ENCODE results near the gene ZNF705A.
A peak's percentile ranks its signal among the peaks of the same experiment; 100 is the strongest.
"Not testable (repeated sequence)": the region's sequence is repeated elsewhere in the genome, so short reads cannot be mapped to it uniquely, and the experiment has no call there.

The ZNF705A gene

GRCh38 chr12:8156845-8157244 is at the start of gene ZNF705A:
Gene ZNF705A, plus strand, starts transcription at chr12:8157015. Its CDS starts 15,611 bp downstream, at chr12:8172626.
- DNase-seq (ENCODE audit: low read depth): no peak

- peak; percentile 69 for DNase-seq (ENCODE audit: low read depth)
These were observed 47.9 kb upstream of the ZNF705A start for GRCh38 chr12:8108808-8109398.

DNA sequence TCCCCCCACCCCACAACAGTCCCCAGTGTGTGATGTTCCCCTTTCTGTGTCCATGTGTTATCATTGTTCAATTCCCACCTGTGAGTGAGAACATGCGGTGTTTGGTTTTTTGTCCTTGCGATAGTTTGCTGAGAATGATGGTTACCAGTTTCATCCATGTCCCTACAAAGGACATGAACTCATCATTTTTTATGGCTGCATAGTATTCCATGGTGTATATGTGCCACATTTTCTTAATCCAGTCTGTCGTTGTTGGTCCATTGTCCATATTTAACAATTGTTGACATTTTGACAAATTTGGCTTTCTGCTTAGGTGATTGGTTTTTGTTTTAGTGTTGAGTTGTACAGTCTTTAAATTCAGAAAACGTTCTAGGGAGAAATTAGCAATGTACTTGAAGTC is 43.7 kb upstream of the ZNF705A start:
- not testable (repeated sequence) for DNase-seq (ENCODE audit: low read depth)

DNA sequence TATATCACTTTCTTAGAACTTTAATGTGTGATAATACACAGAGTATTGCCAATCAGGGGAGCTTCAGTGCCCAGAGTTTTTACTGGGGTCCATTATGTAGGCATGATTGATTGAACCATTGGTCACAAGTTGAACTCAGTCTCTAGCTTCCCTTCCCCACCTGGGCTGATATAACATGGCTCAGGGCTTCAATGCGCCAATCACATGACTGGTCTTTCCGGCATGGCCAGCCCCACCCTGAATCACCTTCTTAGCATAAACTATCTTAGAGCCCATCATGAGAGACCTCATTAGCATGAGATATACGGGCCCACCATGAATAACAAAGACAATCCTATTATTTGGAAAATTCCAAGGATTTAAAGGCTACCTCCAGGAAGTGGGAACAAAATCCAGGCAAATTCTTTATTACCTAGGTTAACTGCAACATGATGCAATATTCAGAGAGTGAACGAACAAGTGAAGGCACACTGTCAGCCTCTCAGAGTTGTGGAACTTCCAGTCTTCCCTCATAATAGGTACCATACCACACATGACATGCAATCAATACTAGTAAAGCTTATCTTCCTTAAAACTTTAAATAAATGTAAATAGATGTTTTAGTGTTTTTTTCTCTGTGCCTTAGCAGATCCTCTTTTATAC is 36.6 kb upstream of the ZNF705A start:
- DNase-seq (ENCODE audit: low read depth): no peak

GRCh38 chr12:8123124-8123912 is 33.5 kb upstream of the ZNF705A start, which contains the start of gene CLEC4A:
Gene CLEC4A, plus strand, starts transcription at chr12:8123617. Its CDS starts 262 bp downstream, at chr12:8123879.
- DNase-seq (ENCODE audit: low read depth): no peak

- DNase-seq (ENCODE audit: low read depth): no peak
These were observed 29.7 kb upstream of the ZNF705A start for GRCh38 chr12:8127138-8127537.

- DNase-seq (ENCODE audit: low read depth): not testable (repeated sequence)
These were observed 23.0 kb upstream of the ZNF705A start for GRCh38 chr12:8133636-8134397.

DNA sequence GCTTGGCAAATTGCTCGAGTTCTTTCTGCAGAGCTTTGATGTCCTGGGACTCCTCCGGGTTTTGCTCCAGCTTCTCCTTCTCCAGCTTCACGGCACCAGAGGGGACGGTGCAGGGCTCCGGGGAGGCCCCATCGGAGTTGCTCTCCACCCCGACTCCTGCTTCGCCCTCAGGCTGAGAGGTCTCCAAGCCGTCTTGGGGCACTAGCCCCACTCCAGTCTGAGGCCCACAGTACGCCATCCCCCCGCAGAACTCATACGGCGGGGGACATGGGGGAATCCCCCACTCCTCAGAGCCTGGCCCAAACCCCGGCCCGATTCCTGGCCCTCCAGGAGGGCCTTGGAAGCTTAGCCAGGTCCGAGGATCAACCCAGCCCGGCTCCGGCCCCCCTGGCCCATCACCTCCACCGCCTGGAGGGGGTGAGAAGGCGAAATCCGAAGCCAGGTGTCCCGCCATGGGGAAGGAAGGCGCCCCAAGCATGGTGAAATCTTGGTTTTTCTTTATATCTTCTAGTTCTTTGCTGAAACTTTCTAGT is 22.4 kb upstream of the ZNF705A start:
- DNase-seq (ENCODE audit: low read depth): not testable (repeated sequence)

DNA sequence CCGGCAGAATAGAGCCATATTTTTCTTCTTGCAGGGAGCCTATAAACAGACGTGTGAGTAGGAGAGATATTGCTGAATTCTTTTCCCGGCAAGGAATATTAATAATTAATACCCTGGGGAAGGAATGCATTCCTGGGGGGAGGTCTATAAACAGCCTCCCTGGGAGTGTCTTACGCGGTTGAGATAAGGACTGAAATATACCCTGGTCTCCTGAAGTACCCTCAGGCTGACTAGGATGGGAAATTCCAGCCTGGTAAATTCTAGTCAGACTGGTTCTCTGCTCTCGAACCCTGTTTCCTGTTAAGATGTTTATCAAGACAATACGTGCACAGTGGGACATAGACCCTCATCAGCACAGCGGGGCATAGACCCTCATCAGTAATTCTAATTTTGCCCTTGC is 15.2 kb upstream of the ZNF705A start:
- DNase-seq (ENCODE audit: low read depth): not testable (repeated sequence)

- DNase-seq (ENCODE audit: low read depth): no peak
These were observed 13.6 kb upstream of the ZNF705A start for GRCh38 chr12:8143261-8143660.

GRCh38 chr12:8145754-8146441 is 10.9 kb upstream of the ZNF705A start:
- no peak for DNase-seq (ENCODE audit: low read depth)

GRCh38 chr12:8146442-8146771 is 10.4 kb upstream of the ZNF705A start:
- no peak for DNase-seq (ENCODE audit: low read depth)

DNA sequence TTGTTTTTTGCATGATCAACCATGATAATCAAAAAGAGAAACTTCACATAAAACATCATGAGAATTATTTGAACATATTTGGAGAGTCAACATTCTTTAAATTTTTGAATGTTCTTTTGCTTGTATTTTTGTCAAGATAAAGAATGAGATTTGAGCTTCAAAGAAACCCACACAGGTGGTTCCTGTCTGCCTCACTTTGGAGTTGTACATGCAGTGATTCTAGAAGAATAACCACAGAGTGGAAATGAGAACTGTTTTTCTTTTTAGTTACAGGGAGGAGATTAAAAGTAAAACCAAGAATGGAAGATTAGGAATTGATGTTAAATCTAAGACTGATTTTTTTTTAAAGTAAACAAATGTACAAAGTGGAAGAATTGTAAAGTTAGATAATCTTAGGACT is 2.3 kb upstream of the ZNF705A start:
- DNase-seq (ENCODE audit: low read depth): no peak

GRCh38 chr12:8156416-8156815 is 399 bp upstream of the ZNF705A start:
- DNase-seq (ENCODE audit: low read depth): no peak

GRCh38 chr12:8157484-8158198 is 826 bp downstream of the ZNF705A start:
- no peak for DNase-seq (ENCODE audit: low read depth)

DNA sequence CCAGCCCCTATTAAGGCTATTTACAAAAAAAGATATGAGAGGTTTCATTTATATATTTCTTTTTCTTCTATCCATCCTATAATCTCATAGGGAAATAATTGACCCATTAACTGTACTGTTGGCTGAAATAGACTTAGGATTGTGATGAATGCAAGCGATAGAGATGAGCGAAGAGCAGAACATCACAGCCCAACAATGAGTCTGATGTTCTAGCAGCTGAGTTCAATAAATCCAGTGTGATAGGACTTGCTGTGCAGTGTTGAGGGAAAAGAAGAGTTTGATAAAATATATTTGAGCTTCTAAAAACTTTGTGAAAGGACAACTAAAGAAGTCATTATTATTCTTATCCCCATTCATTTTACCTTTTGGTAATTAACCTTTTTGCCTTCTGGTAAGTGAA is 16.1 kb downstream of the ZNF705A start:
- not testable (repeated sequence) for DNase-seq (ENCODE audit: low read depth)

GRCh38 chr12:8179989-8180585 is 23.3 kb downstream of the ZNF705A start:
- peak; percentile 62 for DNase-seq (ENCODE audit: low read depth)

GRCh38 chr12:8181271-8181670 is 24.5 kb downstream of the ZNF705A start:
- DNase-seq (ENCODE audit: low read depth): not testable (repeated sequence)

DNA sequence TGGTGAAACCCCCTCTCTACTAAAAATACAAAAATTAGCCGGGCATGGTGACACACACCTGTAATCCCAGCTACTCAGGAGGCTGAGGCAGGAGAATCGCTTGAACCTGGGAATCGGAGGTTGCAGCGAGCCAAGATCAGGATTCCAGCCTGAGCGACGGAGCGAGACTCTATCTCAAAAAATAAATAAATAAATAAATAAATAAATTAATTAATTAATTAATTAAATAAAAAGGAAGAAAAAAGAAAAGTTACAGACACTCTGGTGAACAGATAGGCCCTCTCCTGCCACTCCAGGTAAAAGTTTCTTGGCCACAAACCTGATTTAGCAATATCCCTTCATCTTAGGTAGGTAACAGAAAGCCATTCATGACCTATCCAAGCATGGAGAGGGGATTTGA is 26.1 kb downstream of the ZNF705A start:
- DNase-seq (ENCODE audit: low read depth): not testable (repeated sequence)

DNA sequence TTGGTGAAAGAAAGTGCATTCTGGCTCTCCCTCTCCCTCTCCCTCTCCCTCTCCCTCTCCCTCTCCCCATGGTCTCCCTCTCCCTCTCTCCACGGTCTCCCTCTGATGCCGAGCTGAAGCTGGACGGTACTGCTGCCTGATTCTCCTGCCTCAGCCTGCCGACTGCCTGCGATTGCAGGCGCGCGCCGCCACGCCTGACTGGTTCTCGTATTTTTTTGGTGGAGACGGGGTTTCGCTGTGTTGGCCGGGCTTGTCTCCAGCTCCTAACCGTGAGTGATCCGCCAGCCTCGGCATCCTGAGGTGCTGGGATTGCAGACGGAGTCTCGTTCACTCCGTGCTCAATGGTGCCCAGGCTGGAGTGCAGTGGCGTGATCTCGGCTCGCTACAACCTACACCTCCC is 26.5 kb downstream of the ZNF705A start:
- not testable (repeated sequence) for DNase-seq (ENCODE audit: low read depth)

Measured in stimulated activated CD4-positive, alpha-beta T cell treated with anti-CD3 and anti-CD28 coated beads, Interleukin-2, amount 100 ng/mL, for 4 hours (primary cell).